Astrocyte (in vitro differentiated cells and primary cell): ENCODE results near the gene OR2M7.
"Not testable (repeated sequence)": the region's sequence is repeated elsewhere in the genome, so short reads cannot be mapped to it uniquely, and the experiment has no call there.

Experiments
- EZH2 ChIP-seq: IDR thresholded peaks from 2 replicates; pipeline ENCODE4 v1.6.1; 2012; ENCODE audit warnings: mild to moderate bottlenecking, low read length, inconsistent platforms; ENCODE audit not compliant: insufficient read depth
- TF ChIP-seq, protein P1 (sequence below): IDR thresholded peaks from 2 replicates; pipeline ENCODE4 v1.5.1; 2011; ENCODE audit warnings: low read depth, mild to moderate bottlenecking, inconsistent platforms, low read length, moderate library complexity; ENCODE audit not compliant: insufficient read depth

- TF ChIP-seq, protein P1, sequence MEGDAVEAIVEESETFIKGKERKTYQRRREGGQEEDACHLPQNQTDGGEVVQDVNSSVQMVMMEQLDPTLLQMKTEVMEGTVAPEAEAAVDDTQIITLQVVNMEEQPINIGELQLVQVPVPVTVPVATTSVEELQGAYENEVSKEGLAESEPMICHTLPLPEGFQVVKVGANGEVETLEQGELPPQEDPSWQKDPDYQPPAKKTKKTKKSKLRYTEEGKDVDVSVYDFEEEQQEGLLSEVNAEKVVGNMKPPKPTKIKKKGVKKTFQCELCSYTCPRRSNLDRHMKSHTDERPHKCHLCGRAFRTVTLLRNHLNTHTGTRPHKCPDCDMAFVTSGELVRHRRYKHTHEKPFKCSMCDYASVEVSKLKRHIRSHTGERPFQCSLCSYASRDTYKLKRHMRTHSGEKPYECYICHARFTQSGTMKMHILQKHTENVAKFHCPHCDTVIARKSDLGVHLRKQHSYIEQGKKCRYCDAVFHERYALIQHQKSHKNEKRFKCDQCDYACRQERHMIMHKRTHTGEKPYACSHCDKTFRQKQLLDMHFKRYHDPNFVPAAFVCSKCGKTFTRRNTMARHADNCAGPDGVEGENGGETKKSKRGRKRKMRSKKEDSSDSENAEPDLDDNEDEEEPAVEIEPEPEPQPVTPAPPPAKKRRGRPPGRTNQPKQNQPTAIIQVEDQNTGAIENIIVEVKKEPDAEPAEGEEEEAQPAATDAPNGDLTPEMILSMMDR, result not testable (repeated sequence)
- not testable (repeated sequence) for TF ChIP-seq EZH2
Measured at GRCh38 chr1:248305672-248306071, 18.7 kb downstream of the OR2M7 start.
